Activated T-helper 1 cell treated with anti-CD3 and anti-CD28 coated beads, Interleukin-12 subunit alpha, Interleukin-12 subunit beta, Interleukin-2, Interleukin-4 antibody, amounts not matched to agents 30 ng/mL and 10 ng/mL and 1 ng/mL, durations not matched to agents 14 hours and 24 hours and 36 hours (primary cell): ENCODE data around the gene SCUBE3. TPM values are rescaled to one million over a fixed set of nuclear protein-coding genes. Genes with fewer than 3 reads are reported as not detected.

ENCODE experiments used
- DNase-seq: peaks from one replicate; pipeline ENCODE4 v3.0.0; 2021; ENCODE audit warnings: low spot score
- H3K27ac Mint-ChIP-seq: one replicate; pipeline ENCODE4 v1.8.0; 2021; ENCODE audit warnings: mild to moderate bottlenecking, mixed read lengths
- H3K27me3 Mint-ChIP-seq: one replicate; pipeline ENCODE4 v1.8.0; 2022; ENCODE audit warnings: mild to moderate bottlenecking, moderate library complexity, mixed read lengths; ENCODE audit not compliant: insufficient read depth
- H3K36me3 Mint-ChIP-seq: one replicate; pipeline ENCODE4 v1.8.0; 2021; ENCODE audit warnings: low read depth, mixed read lengths
- H3K4me1 Mint-ChIP-seq: one replicate; pipeline ENCODE4 v1.8.0; 2021; ENCODE audit warnings: low read depth, mixed read lengths
- H3K4me3 Mint-ChIP-seq: one replicate; pipeline ENCODE4 v1.8.0; 2021; ENCODE audit warnings: mild to moderate bottlenecking, moderate library complexity, mixed read lengths
- H3K9me3 Mint-ChIP-seq: one replicate; pipeline ENCODE4 v1.8.0; 2021; ENCODE audit warnings: mixed read lengths
- intact Hi-C: fragments of 100-400 bp; cut with micrococcal nuclease; formaldehyde crosslinking; loops from one replicate; pipeline ENCODE4 v1.15.1; 2024
- total RNA-seq: library from RNA; stranded (reverse); gene quantifications from 2 replicates; pipeline ENCODE4 v1.2.3, GENCODE V29; 2022

Gene SCUBE3
- total RNA-seq = 0.05 TPM in 1 of 2 replicates, not detected in the other

- Mint-ChIP-seq H3K27me3 (peaks cover 55% of the 10 kb centered on the region), H3K27ac (no peak within 1 kb of the TSS), H3K36me3 (no peaks in the 10 kb centered on the region), H3K9me3 (no peaks in the 10 kb centered on the region), H3K4me1 (peaks cover 6% of the 10 kb centered on the region), H3K4me3 (peak within 1 kb of the TSS; percentile 78)
- no peak for DNase-seq
- intact Hi-C loops = no loop called here
Measured at GRCh38 chr6:35213824-35214756, at the start of gene SCUBE3. TSS of gene SCUBE3 (plus strand) at chr6:35213956. CDS start at chr6:35214419, 463 bp downstream.

- H3K27me3 Mint-ChIP-seq = peaks cover 22% of the 10 kb centered on the region
- H3K4me1 Mint-ChIP-seq = peaks cover 14% of the 10 kb centered on the region
- no peak overlapping the region for H3K27ac Mint-ChIP-seq
- no peaks in the 10 kb centered on the region for H3K36me3 Mint-ChIP-seq
- H3K9me3 Mint-ChIP-seq = peaks cover 1% of the 10 kb centered on the region
- no peak for DNase-seq
- intact Hi-C loops = no loop called here
- H3K4me3 Mint-ChIP-seq = no peak overlapping the region
Measured at GRCh38 chr6:35164277-35164676, 49.5 kb upstream of the SCUBE3 start.

GRCh38 chr6:35164868-35165267, 48.9 kb upstream of the SCUBE3 start:
- H3K27me3 Mint-ChIP-seq = peaks cover 22% of the 10 kb centered on the region
- peaks cover 7% of the 10 kb centered on the region for H3K9me3 Mint-ChIP-seq
- DNase-seq = no peak
- H3K36me3 Mint-ChIP-seq = peaks cover 4% of the 10 kb centered on the region
- no peak overlapping the region for H3K4me3 Mint-ChIP-seq
- intact Hi-C loops = loop anchor here (1.0 kb wide), 1 partner anchor 17 kb away; no protein-coding TSS in a partner anchor
- H3K27ac Mint-ChIP-seq = no peak overlapping the region
- peaks cover 14% of the 10 kb centered on the region for H3K4me1 Mint-ChIP-seq

- intact Hi-C loops = loop anchor here (1.0 kb wide), 1 partner anchor 17 kb away; no protein-coding TSS in a partner anchor
- DNase-seq = no peak
- no peak overlapping the region for H3K4me3 Mint-ChIP-seq
- H3K27me3 Mint-ChIP-seq = peaks cover 21% of the 10 kb centered on the region
- H3K9me3 Mint-ChIP-seq = peaks cover 7% of the 10 kb centered on the region
- peaks cover 4% of the 10 kb centered on the region for H3K36me3 Mint-ChIP-seq
- H3K4me1 Mint-ChIP-seq = peaks cover 14% of the 10 kb centered on the region
- H3K27ac Mint-ChIP-seq = peak overlapping the region; percentile 80
Measured at GRCh38 chr6:35165630-35166071, 48.1 kb upstream of the SCUBE3 start.

- DNase-seq = no peak
- intact Hi-C loops = no loop called here
- no peak overlapping the region for H3K4me3 Mint-ChIP-seq
- H3K36me3 Mint-ChIP-seq = peaks cover 4% of the 10 kb centered on the region
- no peak overlapping the region for H3K27ac Mint-ChIP-seq
- H3K27me3 Mint-ChIP-seq = peaks cover 21% of the 10 kb centered on the region
- H3K4me1 Mint-ChIP-seq = peaks cover 14% of the 10 kb centered on the region
- peaks cover 7% of the 10 kb centered on the region for H3K9me3 Mint-ChIP-seq
Measured at GRCh38 chr6:35166116-35166515, 47.6 kb upstream of the SCUBE3 start.

GRCh38 chr6:35166520-35166919, 47.2 kb upstream of the SCUBE3 start:
- intact Hi-C loops = no loop called here
- no peak for DNase-seq
- H3K36me3 Mint-ChIP-seq = peaks cover 4% of the 10 kb centered on the region
- no peak overlapping the region for H3K27ac Mint-ChIP-seq
- peaks cover 7% of the 10 kb centered on the region for H3K9me3 Mint-ChIP-seq
- no peak overlapping the region for H3K4me3 Mint-ChIP-seq
- peaks cover 21% of the 10 kb centered on the region for H3K27me3 Mint-ChIP-seq
- peaks cover 14% of the 10 kb centered on the region for H3K4me1 Mint-ChIP-seq

GRCh38 chr6:35167505-35167904, 46.3 kb upstream of the SCUBE3 start:
- peaks cover 14% of the 10 kb centered on the region for H3K4me1 Mint-ChIP-seq
- H3K27me3 Mint-ChIP-seq = peaks cover 22% of the 10 kb centered on the region
- no peak overlapping the region for H3K4me3 Mint-ChIP-seq
- H3K36me3 Mint-ChIP-seq = peaks cover 4% of the 10 kb centered on the region
- intact Hi-C loops = no loop called here
- H3K9me3 Mint-ChIP-seq = peaks cover 7% of the 10 kb centered on the region
- no peak for DNase-seq
- no peak overlapping the region for H3K27ac Mint-ChIP-seq

- peaks cover 17% of the 10 kb centered on the region for H3K4me1 Mint-ChIP-seq
- intact Hi-C loops = no loop called here
- peaks cover 18% of the 10 kb centered on the region for H3K27me3 Mint-ChIP-seq
- no peak overlapping the region for H3K27ac Mint-ChIP-seq
- H3K9me3 Mint-ChIP-seq = peaks cover 7% of the 10 kb centered on the region
- peaks cover 4% of the 10 kb centered on the region for H3K36me3 Mint-ChIP-seq
- no peak for DNase-seq
- no peak overlapping the region for H3K4me3 Mint-ChIP-seq
Measured at GRCh38 chr6:35168461-35168861, 45.3 kb upstream of the SCUBE3 start.

- no peak for DNase-seq
- Mint-ChIP-seq H3K4me3 (no peak overlapping the region), H3K27ac (no peak overlapping the region), H3K27me3 (peaks cover 23% of the 10 kb centered on the region), H3K9me3 (peaks cover 7% of the 10 kb centered on the region), H3K4me1 (peaks cover 19% of the 10 kb centered on the region), H3K36me3 (peaks cover 4% of the 10 kb centered on the region)
- intact Hi-C loops = no loop called here
Measured at GRCh38 chr6:35170166-35170565, 43.6 kb upstream of the SCUBE3 start.

GRCh38 chr6:35170891-35171290, 42.9 kb upstream of the SCUBE3 start:
- Mint-ChIP-seq H3K4me3 (no peak overlapping the region), H3K27me3 (peaks cover 23% of the 10 kb centered on the region), H3K4me1 (peaks cover 12% of the 10 kb centered on the region), H3K9me3 (peaks cover 7% of the 10 kb centered on the region), H3K36me3 (peaks cover 4% of the 10 kb centered on the region), H3K27ac (no peak overlapping the region)
- intact Hi-C loops = no loop called here
- DNase-seq = no peak

- no peak overlapping the region for H3K27ac Mint-ChIP-seq
- H3K4me3 Mint-ChIP-seq = no peak overlapping the region
- intact Hi-C loops = no loop called here
- H3K27me3 Mint-ChIP-seq = peaks cover 31% of the 10 kb centered on the region
- no peak for DNase-seq
- peaks cover 7% of the 10 kb centered on the region for H3K9me3 Mint-ChIP-seq
- peaks cover 4% of the 10 kb centered on the region for H3K36me3 Mint-ChIP-seq
- peaks cover 9% of the 10 kb centered on the region for H3K4me1 Mint-ChIP-seq
Measured at GRCh38 chr6:35173044-35173426, 40.7 kb upstream of the SCUBE3 start.

- Mint-ChIP-seq H3K36me3 (peaks cover 4% of the 10 kb centered on the region), H3K9me3 (peaks cover 7% of the 10 kb centered on the region), H3K27ac (no peak overlapping the region), H3K27me3 (peaks cover 30% of the 10 kb centered on the region), H3K4me1 (peaks cover 9% of the 10 kb centered on the region), H3K4me3 (no peak overlapping the region)
- no peak for DNase-seq
- intact Hi-C loops = no loop called here
Measured at GRCh38 chr6:35173427-35174087, 40.2 kb upstream of the SCUBE3 start.

- Mint-ChIP-seq H3K27ac (no peak overlapping the region), H3K36me3 (peaks cover 4% of the 10 kb centered on the region)
- intact Hi-C loops = no loop called here
Measured at GRCh38 chr6:35174088-35174434, 39.7 kb upstream of the SCUBE3 start.

More at GRCh38 chr6:35174088-35174434, 39.7 kb upstream of the SCUBE3 start:
- DNase-seq = no peak
- Mint-ChIP-seq H3K4me3 (no peak overlapping the region), H3K27me3 (peaks cover 30% of the 10 kb centered on the region), H3K9me3 (peaks cover 7% of the 10 kb centered on the region), H3K4me1 (peaks cover 9% of the 10 kb centered on the region)
